Stimulated activated naive CD4-positive, alpha-beta T cell (primary cell): ENCODE data around the gene ZNF254.
"Not testable (repeated sequence)": the region's sequence is repeated elsewhere in the genome, so short reads cannot be mapped to it uniquely, and the experiment has no call there.

Experiments used
- DNase-seq, 6 experiments: peaks; one replicate each; lab custom pipeline; 2025; lab: John Stamatoyannopoulos, UW

Gene ZNF254

GRCh38 chr19:24086974-24087595, at the start of gene ZNF254:
ZNF254 (plus strand) TSS chr19:24087187; CDS start chr19:24087308, 121 bp downstream.
- DNase-seq: peak; percentile 30 to 71 (median 60)

- no peak for DNase-seq
Observed at GRCh38 chr19:24040621-24041020, 46.4 kb upstream of the ZNF254 start.

GRCh38 chr19:24041326-24041725, 45.7 kb upstream of the ZNF254 start:
- DNase-seq: not testable (repeated sequence)

GRCh38 chr19:24046550-24046949, 40.4 kb upstream of the ZNF254 start:
- DNase-seq: no peak

GRCh38 chr19:24048261-24048660, 38.7 kb upstream of the ZNF254 start:
- no peak for DNase-seq

- no peak for DNase-seq
Observed at GRCh38 chr19:24049537-24049936, 37.5 kb upstream of the ZNF254 start.

- DNase-seq: no peak
Observed at GRCh38 chr19:24051516-24051915, 35.5 kb upstream of the ZNF254 start.

- DNase-seq: no peak
Observed at GRCh38 chr19:24052811-24053210, 34.2 kb upstream of the ZNF254 start.

- DNase-seq: no peak
Observed at GRCh38 chr19:24053601-24054000, 33.4 kb upstream of the ZNF254 start.

- DNase-seq: no peak
Observed at GRCh38 chr19:24054044-24054935, 32.7 kb upstream of the ZNF254 start.

GRCh38 chr19:24055548-24055947, 31.4 kb upstream of the ZNF254 start:
- no peak for DNase-seq

- DNase-seq: no peak
Observed at GRCh38 chr19:24057144-24057543, 29.8 kb upstream of the ZNF254 start.

- no peak for DNase-seq
Observed at GRCh38 chr19:24059563-24060295, 27.3 kb upstream of the ZNF254 start.

GRCh38 chr19:24060687-24061356, 26.2 kb upstream of the ZNF254 start:
- DNase-seq: no peak

- no peak for DNase-seq
Observed at GRCh38 chr19:24062190-24062589, 24.8 kb upstream of the ZNF254 start.

- DNase-seq: no peak
Observed at GRCh38 chr19:24063295-24063694, 23.7 kb upstream of the ZNF254 start.

- DNase-seq: no peak
Observed at GRCh38 chr19:24064175-24064574, 22.8 kb upstream of the ZNF254 start.

GRCh38 chr19:24065243-24065642, 21.7 kb upstream of the ZNF254 start:
- no peak for DNase-seq

- DNase-seq: no peak
Observed at GRCh38 chr19:24065865-24066604, 21.0 kb upstream of the ZNF254 start.

GRCh38 chr19:24069905-24070657, 16.9 kb upstream of the ZNF254 start:
- DNase-seq: no peak

GRCh38 chr19:24071078-24071477, 15.9 kb upstream of the ZNF254 start:
- DNase-seq: no peak
